ENCODE results near the gene TAF5. TPM values are rescaled to one million over a fixed set of nuclear protein-coding genes. Genes with fewer than 3 reads are reported as not detected.
"Not testable (repeated sequence)": the region's sequence is repeated elsewhere in the genome, so short reads cannot be mapped to it uniquely, and the experiment has no call there.

TAF5 gene
- polyA plus RNA-seq, 3 donors, result 7.4 to 8.9 (median 8.2) TPM

- DNase-seq (ENCODE audit: extremely low read depth in 1 of 11, low read depth in 9 of 11, low spot score in 4 of 11), result peak in 7 of 11 donors; percentile 2 to 20 (median 8)
Measured at GRCh38 chr10:103395754-103396066, 27.9 kb downstream of the TAF5 start.

- peak; percentile 92 to 99 (median 97) for DNase-seq (ENCODE audit: extremely low read depth in 1 of 11, low read depth in 9 of 11, low spot score in 4 of 11)
Measured at GRCh38 chr10:103396067-103396788, 28.5 kb downstream of the TAF5 start, which contains the start of the genes ATP5MK and PDCD11. Gene ATP5MK, minus strand, starts transcription at chr10:103396475. Its CDS starts 4,018 bp downstream, at chr10:103392457. Gene PDCD11, plus strand, starts transcription at chr10:103396626. Its CDS starts 1,801 bp downstream, at chr10:103398427.

GRCh38 chr10:103396789-103397087 lies 29.0 kb downstream of the TAF5 start:
- no peak for DNase-seq (ENCODE audit: extremely low read depth in 1 of 11, low read depth in 9 of 11, low spot score in 4 of 11)

GRCh38 chr10:103397191-103397825 lies 29.5 kb downstream of the TAF5 start:
- no peak for DNase-seq (ENCODE audit: extremely low read depth in 1 of 11, low read depth in 9 of 11, low spot score in 4 of 11)

- no peak for DNase-seq (ENCODE audit: extremely low read depth in 1 of 11, low read depth in 9 of 11, low spot score in 4 of 11)
Measured at GRCh38 chr10:103413564-103413963, 45.8 kb downstream of the TAF5 start.

- DNase-seq (ENCODE audit: extremely low read depth in 1 of 11, low read depth in 9 of 11, low spot score in 4 of 11), result no peak
Measured at GRCh38 chr10:103415581-103415980, 47.8 kb downstream of the TAF5 start.

GRCh38 chr10:103416436-103417147 lies 48.8 kb downstream of the TAF5 start:
- DNase-seq (ENCODE audit: extremely low read depth in 1 of 11, low read depth in 9 of 11, low spot score in 4 of 11), result peak in 10 of 11 donors; percentile 18 to 68 (median 46)

- not testable (repeated sequence) for DNase-seq (ENCODE audit: extremely low read depth in 1 of 11, low read depth in 9 of 11, low spot score in 4 of 11)
Measured at GRCh38 chr10:103417148-103417469, 49.3 kb downstream of the TAF5 start.

GRCh38 chr10:103417601-103418000 lies 49.8 kb downstream of the TAF5 start:
- DNase-seq (ENCODE audit: extremely low read depth in 1 of 11, low read depth in 9 of 11, low spot score in 4 of 11), result no peak

- DNase-seq (ENCODE audit: extremely low read depth in 1 of 11, low read depth in 9 of 11, low spot score in 4 of 11), result no peak
Measured at GRCh38 chr10:103419101-103419500, 51.3 kb downstream of the TAF5 start.

- no peak for DNase-seq (ENCODE audit: extremely low read depth in 1 of 11, low read depth in 9 of 11, low spot score in 4 of 11)
Measured at GRCh38 chr10:103423748-103424147, 56.0 kb downstream of the TAF5 start.

- DNase-seq (ENCODE audit: extremely low read depth in 1 of 11, low read depth in 9 of 11, low spot score in 4 of 11), result no peak
Measured at GRCh38 chr10:103427866-103428265, 60.1 kb downstream of the TAF5 start.

GRCh38 chr10:103428989-103429643 lies 61.3 kb downstream of the TAF5 start:
- no peak for DNase-seq (ENCODE audit: extremely low read depth in 1 of 11, low read depth in 9 of 11, low spot score in 4 of 11)

GRCh38 chr10:103429647-103430046 lies 61.9 kb downstream of the TAF5 start:
- no peak for DNase-seq (ENCODE audit: extremely low read depth in 1 of 11, low read depth in 9 of 11, low spot score in 4 of 11)

GRCh38 chr10:103431902-103432301 lies 64.1 kb downstream of the TAF5 start:
- no peak for DNase-seq (ENCODE audit: extremely low read depth in 1 of 11, low read depth in 9 of 11, low spot score in 4 of 11)

- no peak for DNase-seq (ENCODE audit: extremely low read depth in 1 of 11, low read depth in 9 of 11, low spot score in 4 of 11)
Measured at GRCh38 chr10:103433858-103434257, 66.1 kb downstream of the TAF5 start.

All from renal cortex interstitium (tissue), 11 donors.